ENCODE data around the gene SLC27A5.
A peak's percentile ranks its signal among the peaks of the same experiment; 100 is the strongest.
"Not testable (repeated sequence)": the region's sequence is repeated elsewhere in the genome, so short reads cannot be mapped to it uniquely, and the experiment has no call there.

The SLC27A5 gene

GRCh38 chr19:58531034-58531840 is 19.4 kb upstream of the SLC27A5 start:
- no peak for DNase-seq (ENCODE audit: low read depth in 2 of 3, low spot score in 1 of 3)

- DNase-seq (ENCODE audit: low read depth in 2 of 3, low spot score in 1 of 3), result no peak
Measured at GRCh38 chr19:58529405-58529804, 17.6 kb upstream of the SLC27A5 start.

GRCh38 chr19:58522709-58523108 is 10.9 kb upstream of the SLC27A5 start:
- no peak for DNase-seq (ENCODE audit: low read depth in 2 of 3, low spot score in 1 of 3)

GRCh38 chr19:58521651-58522050 is 9.9 kb upstream of the SLC27A5 start:
- DNase-seq (ENCODE audit: low read depth in 2 of 3, low spot score in 1 of 3), result no peak

GRCh38 chr19:58520257-58520599 is 8.4 kb upstream of the SLC27A5 start:
- no peak for DNase-seq (ENCODE audit: low read depth in 2 of 3, low spot score in 1 of 3)

GRCh38 chr19:58519355-58520256 is 7.8 kb upstream of the SLC27A5 start, which contains the start of gene ZBTB45:
TSS of gene ZBTB45 (minus strand) at chr19:58519810. CDS start at chr19:58517673, 2,137 bp downstream.
- peak; percentile 88 to 93 (median 88) for DNase-seq (ENCODE audit: low read depth in 2 of 3, low spot score in 1 of 3)

GRCh38 chr19:58519087-58519354 is 7.2 kb upstream of the SLC27A5 start:
- peak in 1 of 3 donors; percentile 51 for DNase-seq (ENCODE audit: low read depth in 2 of 3, low spot score in 1 of 3)

GRCh38 chr19:58518256-58519086 is 6.7 kb upstream of the SLC27A5 start:
- DNase-seq (ENCODE audit: low read depth in 2 of 3, low spot score in 1 of 3), result no peak

- DNase-seq (ENCODE audit: low read depth in 2 of 3, low spot score in 1 of 3), result no peak
Measured at GRCh38 chr19:58516964-58517833, 5.4 kb upstream of the SLC27A5 start.

- no peak for DNase-seq (ENCODE audit: low read depth in 2 of 3, low spot score in 1 of 3)
Measured at GRCh38 chr19:58516246-58516836, 4.5 kb upstream of the SLC27A5 start.

GRCh38 chr19:58515259-58515658 is 3.5 kb upstream of the SLC27A5 start:
- no peak for DNase-seq (ENCODE audit: low read depth in 2 of 3, low spot score in 1 of 3)

- no peak for DNase-seq (ENCODE audit: low read depth in 2 of 3, low spot score in 1 of 3)
Measured at GRCh38 chr19:58514564-58515022, 2.8 kb upstream of the SLC27A5 start.

- DNase-seq (ENCODE audit: low read depth in 2 of 3, low spot score in 1 of 3), result peak; percentile 92 to 97 (median 94)
Measured at GRCh38 chr19:58513694-58514563, 2.1 kb upstream of the SLC27A5 start.

GRCh38 chr19:58513213-58513693 is 1.5 kb upstream of the SLC27A5 start:
- DNase-seq (ENCODE audit: low read depth in 2 of 3, low spot score in 1 of 3), result no peak

GRCh38 chr19:58510084-58510862 is 1.5 kb downstream of the SLC27A5 start:
- DNase-seq (ENCODE audit: low read depth in 2 of 3, low spot score in 1 of 3), result no peak

- no peak for DNase-seq (ENCODE audit: low read depth in 2 of 3, low spot score in 1 of 3)
Measured at GRCh38 chr19:58509731-58510083, 2.1 kb downstream of the SLC27A5 start.

GRCh38 chr19:58507602-58508223 is 4.1 kb downstream of the SLC27A5 start:
- not testable (repeated sequence) for DNase-seq (ENCODE audit: low read depth in 2 of 3, low spot score in 1 of 3)

GRCh38 chr19:58500242-58500641 is 11.6 kb downstream of the SLC27A5 start:
- no peak for DNase-seq (ENCODE audit: low read depth in 2 of 3, low spot score in 1 of 3)

All from stimulated activated CD4-positive, alpha-beta T cell treated with anti-CD3 and anti-CD28 coated beads, Interleukin-12 subunit alpha, Interleukin-12 subunit beta, amount 100 ng/mL, for 48 hours (primary cell).